ENCODE results near the gene ARHGEF26.

The ARHGEF26 gene

DNA sequence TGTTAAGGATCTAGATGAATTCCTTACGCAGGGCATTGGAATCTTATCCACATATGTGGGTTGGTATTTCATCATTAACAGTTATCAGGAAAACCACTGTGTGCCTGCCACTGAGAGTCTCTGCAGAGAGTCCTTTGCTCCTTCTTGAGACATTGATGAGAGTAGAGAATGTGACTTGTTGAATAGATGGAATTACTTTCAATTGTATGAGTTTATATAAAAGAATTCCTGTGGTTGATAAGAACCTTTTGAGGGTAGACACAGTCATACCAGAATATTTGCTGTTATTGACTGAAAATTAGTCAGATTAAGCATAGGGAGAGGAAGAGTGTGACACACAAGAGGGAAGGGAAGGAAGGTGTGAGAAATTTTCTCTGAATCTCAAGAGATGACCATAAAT is 30.8 kb downstream of the ARHGEF26 start:
- Histone ChIP-seq H3K27me3 (ENCODE audit: insufficient read depth, poor library complexity, severe bottlenecking) (peaks cover 2% of the 10 kb centered on the region), H3K4me3 (replicated peaks; ENCODE audit: insufficient read depth, low read length) (no peak overlapping the region), H3K27ac (replicated peaks) (no peak overlapping the region)
- no peak for TF ChIP-seq GABPA (IDR thresholded peaks at IDR 0.05; ENCODE audit: low read depth)
- TF ChIP-seq CTCF (IDR thresholded peaks at IDR 0.05; ENCODE audit: insufficient read depth, low read length) = no peak
- no peak for TF ChIP-seq REST (IDR thresholded peaks at IDR 0.05; ENCODE audit: insufficient replicate concordance, low read depth)
- no peak for TF ChIP-seq SPI1 (IDR thresholded peaks at IDR 0.05; ENCODE audit: borderline replicate concordance, low read depth)
- DNase-seq (ENCODE audit: low read depth in 1 of 2, low spot score in 1 of 2) = no peak

GRCh38 chr3:154152741-154153140 is 31.6 kb downstream of the ARHGEF26 start:
- H3K27ac ChIP-seq (replicated peaks) = no peak overlapping the region
- peaks cover 2% of the 10 kb centered on the region for H3K27me3 ChIP-seq (ENCODE audit: insufficient read depth, poor library complexity, severe bottlenecking)
- H3K4me3 ChIP-seq (replicated peaks; ENCODE audit: insufficient read depth, low read length) = no peak overlapping the region
- TF ChIP-seq SPI1 (IDR thresholded peaks at IDR 0.05; ENCODE audit: borderline replicate concordance, low read depth) = no peak
- TF ChIP-seq POLR2AphosphoS5 (IDR thresholded peaks at IDR 0.05; ENCODE audit: low read depth) = no peak
- no peak for TF ChIP-seq CTCF (IDR thresholded peaks at IDR 0.05; ENCODE audit: insufficient read depth, low read length)
- TF ChIP-seq GABPA (IDR thresholded peaks at IDR 0.05; ENCODE audit: low read depth) = no peak
- TF ChIP-seq REST (IDR thresholded peaks at IDR 0.05; ENCODE audit: insufficient replicate concordance, low read depth) = no peak
- no peak for DNase-seq (ENCODE audit: low read depth in 1 of 2, low spot score in 1 of 2)

GRCh38 chr3:154156530-154156929 is 35.3 kb downstream of the ARHGEF26 start:
- no peak for DNase-seq (ENCODE audit: low read depth in 1 of 2, low spot score in 1 of 2)
- TF ChIP-seq REST (IDR thresholded peaks at IDR 0.05; ENCODE audit: insufficient replicate concordance, low read depth) (no peak), POLR2AphosphoS5 (IDR thresholded peaks at IDR 0.05; ENCODE audit: low read depth) (no peak), SPI1 (IDR thresholded peaks at IDR 0.05; ENCODE audit: borderline replicate concordance, low read depth) (no peak), CTCF (IDR thresholded peaks at IDR 0.05; ENCODE audit: insufficient read depth, low read length) (no peak), GABPA (IDR thresholded peaks at IDR 0.05; ENCODE audit: low read depth) (no peak)
- Histone ChIP-seq H3K27me3 (ENCODE audit: insufficient read depth, poor library complexity, severe bottlenecking) (peaks cover 2% of the 10 kb centered on the region), H3K27ac (replicated peaks) (no peak overlapping the region), H3K4me3 (replicated peaks; ENCODE audit: insufficient read depth, low read length) (no peak overlapping the region)

All from HL-60 (cell line).